ENCODE results near the gene ALOX15B. TPM values are rescaled to one million over a fixed set of nuclear protein-coding genes. Genes with fewer than 3 reads are reported as not detected.

The ALOX15B gene
- total and polyA plus RNA-seq, 2 of the 13 experiments (the other 11 are each of a cell fraction or from before 2014, with no cell fraction given): not detected

- TF ChIP-seq REST (IDR thresholded peaks at IDR 0.05; ENCODE audit: borderline replicate concordance in 1 of 2, low read depth in 1 of 2, low read length in 2 of 2) (peak in 1 of 2 experiments; percentile 86), BORCS8-MEF2B (CRISPR knock-in tag; IDR thresholded peaks at IDR 0.05) (peak; percentile 61)
Observed at GRCh38 chr17:8056232-8056975, 17.5 kb downstream of the ALOX15B start (continued).

DNA sequence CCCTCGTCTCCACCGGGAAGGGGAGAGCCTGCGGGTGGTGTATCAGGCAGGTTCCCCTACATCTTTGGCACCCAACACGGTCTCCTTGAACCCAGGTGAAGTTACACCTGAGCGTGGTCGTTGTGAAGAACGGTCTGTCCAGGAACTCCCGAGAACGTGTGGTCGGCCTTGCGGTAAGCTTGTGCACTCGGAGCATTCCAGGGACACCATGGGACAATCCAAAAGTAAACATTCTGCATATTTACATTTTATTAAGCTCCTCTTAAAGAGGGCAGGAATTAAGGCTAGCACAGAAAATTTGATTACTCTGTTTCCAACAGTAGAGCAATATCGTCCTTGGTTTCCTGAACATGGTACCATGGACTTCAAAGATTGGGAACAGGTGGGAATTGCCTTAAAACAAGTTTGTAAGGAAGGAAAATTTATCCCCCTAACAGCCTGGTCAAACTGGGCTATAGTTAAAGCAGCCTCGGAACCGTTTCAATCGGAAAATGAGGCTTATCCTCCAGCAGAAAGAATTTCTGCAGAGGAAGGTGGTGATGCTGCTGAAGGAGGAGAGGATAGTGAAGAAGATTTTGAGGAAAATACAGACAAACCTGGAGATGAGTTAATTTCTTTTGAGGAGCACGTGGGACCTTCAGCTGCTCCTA is 18.2 kb downstream of the ALOX15B start:
- ChIA-PET POLR2A (interaction anchor here (0.8 to 2.2 kb wide), 14 partner anchors 9 to 728 kb away, joined by 3 to 9 read pairs (median 4); partner anchors contain the start of genes CNTROB, NAA38, NEURL4 and RNF227), CTCF (ENCODE audit: low intra/inter-chr PET ratio, low total read pairs) (interaction anchor here (1.1 to 2.9 kb wide), 6 partner anchors 16 to 194 kb away, joined by 3 to 15 read pairs (median 6); no protein-coding TSS in a partner anchor)
- peak; percentile 59 for FAIRE-seq
- H2AFZ ChIP-seq (ENCODE audit: low read length): no peak overlapping the region
- no peaks in the 10 kb centered on the region for H3K9me3 ChIP-seq (ENCODE audit: low read length)
- BruUV-seq (replicated peaks): TSS peak; percentile 84
- no peaks in the 10 kb centered on the region for H3K79me2 ChIP-seq (ENCODE audit: insufficient read depth, low read length)
- peak overlapping the region; percentile 92 for H3K27ac ChIP-seq (ENCODE audit: extremely low read length, insufficient read depth, low read length)
- H3K4me1 ChIP-seq (ENCODE audit: insufficient read depth, low read length): peaks cover 56% of the 10 kb centered on the region
- DNase-seq (ENCODE audit: low spot score): peak; percentile 62
- peak overlapping the region; percentile 78 for H3K9ac ChIP-seq (ENCODE audit: insufficient read depth, low read depth, low read length)
- ATAC-seq: peak; percentile 44
- H3K36me3 ChIP-seq (replicated peaks in 1 of 2; ENCODE audit: control insufficient read depth in 1 of 2, insufficient read depth in 2 of 2, low read length in 2 of 2): no peaks in the 10 kb centered on the region
- peak overlapping the region; percentile 38 to 64 (median 51) for H3K4me3 ChIP-seq (replicated peaks in 1 of 3; ENCODE audit: insufficient read depth in 1 of 3, low read depth in 2 of 3, low read length in 3 of 3)
- H3K4me2 ChIP-seq (ENCODE audit: low read depth, low read length): peak overlapping the region; percentile 81
- in situ Hi-C loops (cut with HindIII; ENCODE audit: extremely low pct_ligation_motif_present, low pct_unique_long_range_greater_than_20kb) (no loop called here), intact Hi-C loops (cut with micrococcal nuclease; ENCODE audit: unreplicated experiment) (loop anchor here (2.0 kb wide), 2 partner anchors 40 to 144 kb away; no protein-coding TSS in a partner anchor)
- WGBS (ENCODE audit: low lambda C conversion rate): under 1% methylated on average over 17 of the region's 17 CpGs
- H3K27me3 ChIP-seq (ENCODE audit: control insufficient read depth in 1 of 2, insufficient read depth in 2 of 2, low read length in 2 of 2): peaks cover 3 to 36% of the 10 kb centered on the region in 2 experiments; a peak in 4 of 5 replicates
- H4K20me1 ChIP-seq (ENCODE audit: insufficient read depth, low read length): peaks cover 35% of the 10 kb centered on the region
- no peak for TF ChIP-seq ZNF30 (CRISPR knock-in tag; IDR thresholded peaks at IDR 0.05)
- no peak for TF ChIP-seq THAP7 (CRISPR knock-in tag; IDR thresholded peaks at IDR 0.05)
- TF ChIP-seq NAIF1 (CRISPR knock-in tag; IDR thresholded peaks at IDR 0.05; ENCODE audit: borderline replicate concordance): 0 out of 2 replicates have a peak, but pooled peaks have one; percentile 2
- TF ChIP-seq ZNF441 (CRISPR knock-in tag; IDR thresholded peaks at IDR 0.05; ENCODE audit: borderline replicate concordance): 0 out of 2 replicates have a peak, but pooled peaks have one; percentile 6
- no peak for TF ChIP-seq RFXANK (CRISPR knock-in tag; IDR thresholded peaks at IDR 0.05)
- TF ChIP-seq, protein P1, sequence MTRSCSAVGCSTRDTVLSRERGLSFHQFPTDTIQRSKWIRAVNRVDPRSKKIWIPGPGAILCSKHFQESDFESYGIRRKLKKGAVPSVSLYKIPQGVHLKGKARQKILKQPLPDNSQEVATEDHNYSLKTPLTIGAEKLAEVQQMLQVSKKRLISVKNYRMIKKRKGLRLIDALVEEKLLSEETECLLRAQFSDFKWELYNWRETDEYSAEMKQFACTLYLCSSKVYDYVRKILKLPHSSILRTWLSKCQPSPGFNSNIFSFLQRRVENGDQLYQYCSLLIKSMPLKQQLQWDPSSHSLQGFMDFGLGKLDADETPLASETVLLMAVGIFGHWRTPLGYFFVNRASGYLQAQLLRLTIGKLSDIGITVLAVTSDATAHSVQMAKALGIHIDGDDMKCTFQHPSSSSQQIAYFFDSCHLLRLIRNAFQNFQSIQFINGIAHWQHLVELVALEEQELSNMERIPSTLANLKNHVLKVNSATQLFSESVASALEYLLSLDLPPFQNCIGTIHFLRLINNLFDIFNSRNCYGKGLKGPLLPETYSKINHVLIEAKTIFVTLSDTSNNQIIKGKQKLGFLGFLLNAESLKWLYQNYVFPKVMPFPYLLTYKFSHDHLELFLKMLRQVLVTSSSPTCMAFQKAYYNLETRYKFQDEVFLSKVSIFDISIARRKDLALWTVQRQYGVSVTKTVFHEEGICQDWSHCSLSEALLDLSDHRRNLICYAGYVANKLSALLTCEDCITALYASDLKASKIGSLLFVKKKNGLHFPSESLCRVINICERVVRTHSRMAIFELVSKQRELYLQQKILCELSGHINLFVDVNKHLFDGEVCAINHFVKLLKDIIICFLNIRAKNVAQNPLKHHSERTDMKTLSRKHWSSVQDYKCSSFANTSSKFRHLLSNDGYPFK (CRISPR knock-in tag; IDR thresholded peaks at IDR 0.05; ENCODE audit: borderline replicate concordance): no peak
- TF ChIP-seq NFKB2 (CRISPR knock-in tag; IDR thresholded peaks at IDR 0.05; ENCODE audit: borderline replicate concordance): no peak; the same call in 1 of the 2 replicates
- TF ChIP-seq ZNF256 (CRISPR knock-in tag; conservative IDR thresholded peaks at IDR 0.05): 0 out of 2 replicates have a peak, but pooled peaks have one; percentile 37
